Neural progenitor cell (in vitro differentiated cells): ENCODE results near the gene MAP6.

ENCODE experiments used
- EZH2 ChIP-seq: fragments of 200-600 bp; sonication (generic); IDR thresholded peaks from 2 replicates; pipeline ENCODE4 v1.6.1; 2017; ENCODE audit warnings: antibody characterized with exemption, mild to moderate bottlenecking, moderate library complexity
- TF ChIP-seq, protein P1 (sequence below): fragments of 200-600 bp; sonication (generic); IDR thresholded peaks from 2 replicates; pipeline ENCODE4 v1.5.1; 2017; ENCODE audit warnings: antibody characterized with exemption, mild to moderate bottlenecking

DNA sequence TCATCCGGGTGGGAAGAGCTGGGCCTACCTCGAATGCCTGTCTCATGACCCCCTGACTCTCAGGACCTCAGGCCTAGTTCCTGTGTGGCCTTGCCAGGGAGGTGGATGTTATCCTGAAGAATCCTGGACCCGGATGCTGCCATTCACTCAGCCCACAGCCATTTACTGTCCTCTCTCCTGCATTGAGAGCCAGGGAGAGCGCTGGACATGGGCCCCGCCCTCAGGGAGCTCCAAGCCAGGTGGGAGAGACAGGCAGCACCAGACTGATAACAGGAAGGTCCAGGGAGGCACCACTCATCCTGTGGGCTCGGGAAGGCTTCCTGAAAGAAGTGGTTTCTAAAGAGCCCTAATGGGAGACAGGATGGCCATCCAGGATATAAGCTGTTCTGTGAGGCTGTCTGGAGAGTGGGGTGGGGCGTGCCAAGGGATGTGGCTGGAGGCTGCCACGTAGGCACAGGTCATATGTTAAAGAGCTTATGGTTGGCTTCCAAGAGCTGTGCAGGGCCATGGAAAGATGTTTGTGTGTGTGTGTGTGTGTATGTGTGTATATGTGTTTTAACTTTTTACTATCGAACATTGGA is 98.2 kb downstream of the MAP6 start:
- no peak for TF ChIP-seq EZH2
- TF ChIP-seq, protein P1, sequence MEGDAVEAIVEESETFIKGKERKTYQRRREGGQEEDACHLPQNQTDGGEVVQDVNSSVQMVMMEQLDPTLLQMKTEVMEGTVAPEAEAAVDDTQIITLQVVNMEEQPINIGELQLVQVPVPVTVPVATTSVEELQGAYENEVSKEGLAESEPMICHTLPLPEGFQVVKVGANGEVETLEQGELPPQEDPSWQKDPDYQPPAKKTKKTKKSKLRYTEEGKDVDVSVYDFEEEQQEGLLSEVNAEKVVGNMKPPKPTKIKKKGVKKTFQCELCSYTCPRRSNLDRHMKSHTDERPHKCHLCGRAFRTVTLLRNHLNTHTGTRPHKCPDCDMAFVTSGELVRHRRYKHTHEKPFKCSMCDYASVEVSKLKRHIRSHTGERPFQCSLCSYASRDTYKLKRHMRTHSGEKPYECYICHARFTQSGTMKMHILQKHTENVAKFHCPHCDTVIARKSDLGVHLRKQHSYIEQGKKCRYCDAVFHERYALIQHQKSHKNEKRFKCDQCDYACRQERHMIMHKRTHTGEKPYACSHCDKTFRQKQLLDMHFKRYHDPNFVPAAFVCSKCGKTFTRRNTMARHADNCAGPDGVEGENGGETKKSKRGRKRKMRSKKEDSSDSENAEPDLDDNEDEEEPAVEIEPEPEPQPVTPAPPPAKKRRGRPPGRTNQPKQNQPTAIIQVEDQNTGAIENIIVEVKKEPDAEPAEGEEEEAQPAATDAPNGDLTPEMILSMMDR, result no peak
